OCI-LY3 (cell line): ENCODE results near the gene SPIRE1.

Experiments used
- EZH2phosphoT487 ChIP-seq: fragments of 200-600 bp; shearing (Covaris generic); IDR thresholded peaks from 2 replicates; pipeline ENCODE4 v1.6.1; 2018; ENCODE audit warnings: antibody characterized with exemption, mixed run types, low read depth
- TF ChIP-seq, protein P1 (sequence below): fragments of 200-600, 300-600 bp; sonication (generic); IDR thresholded peaks from 2 replicates; pipeline ENCODE4 v1.5.1; 2014; ENCODE audit warnings: antibody characterized with exemption, low read length, low read depth

GRCh38 chr18:12468445-12468844, 189.5 kb downstream of the SPIRE1 start:
- TF ChIP-seq, protein P1, sequence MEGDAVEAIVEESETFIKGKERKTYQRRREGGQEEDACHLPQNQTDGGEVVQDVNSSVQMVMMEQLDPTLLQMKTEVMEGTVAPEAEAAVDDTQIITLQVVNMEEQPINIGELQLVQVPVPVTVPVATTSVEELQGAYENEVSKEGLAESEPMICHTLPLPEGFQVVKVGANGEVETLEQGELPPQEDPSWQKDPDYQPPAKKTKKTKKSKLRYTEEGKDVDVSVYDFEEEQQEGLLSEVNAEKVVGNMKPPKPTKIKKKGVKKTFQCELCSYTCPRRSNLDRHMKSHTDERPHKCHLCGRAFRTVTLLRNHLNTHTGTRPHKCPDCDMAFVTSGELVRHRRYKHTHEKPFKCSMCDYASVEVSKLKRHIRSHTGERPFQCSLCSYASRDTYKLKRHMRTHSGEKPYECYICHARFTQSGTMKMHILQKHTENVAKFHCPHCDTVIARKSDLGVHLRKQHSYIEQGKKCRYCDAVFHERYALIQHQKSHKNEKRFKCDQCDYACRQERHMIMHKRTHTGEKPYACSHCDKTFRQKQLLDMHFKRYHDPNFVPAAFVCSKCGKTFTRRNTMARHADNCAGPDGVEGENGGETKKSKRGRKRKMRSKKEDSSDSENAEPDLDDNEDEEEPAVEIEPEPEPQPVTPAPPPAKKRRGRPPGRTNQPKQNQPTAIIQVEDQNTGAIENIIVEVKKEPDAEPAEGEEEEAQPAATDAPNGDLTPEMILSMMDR: no peak
- no peak for TF ChIP-seq EZH2phosphoT487
